GM19468 (cell line): Measurements from ENCODE around the gene BCR.

ENCODE experiments used
- ATAC-seq: cut with Tn5 transposase; IDR thresholded peaks from one replicate; pipeline ENCODE4 v1.9.1; 2021; ENCODE audit warnings: mild to moderate bottlenecking, moderate library complexity, moderate number of reproducible peaks; ENCODE audit not compliant: unreplicated experiment; ENCODE audit errors: extremely low read depth

Gene BCR

GRCh38 chr22:23239429-23239828, 59.1 kb downstream of the BCR start:
- ATAC-seq: no peak

GRCh38 chr22:23240639-23241389, 60.5 kb downstream of the BCR start:
- no peak for ATAC-seq

DNA sequence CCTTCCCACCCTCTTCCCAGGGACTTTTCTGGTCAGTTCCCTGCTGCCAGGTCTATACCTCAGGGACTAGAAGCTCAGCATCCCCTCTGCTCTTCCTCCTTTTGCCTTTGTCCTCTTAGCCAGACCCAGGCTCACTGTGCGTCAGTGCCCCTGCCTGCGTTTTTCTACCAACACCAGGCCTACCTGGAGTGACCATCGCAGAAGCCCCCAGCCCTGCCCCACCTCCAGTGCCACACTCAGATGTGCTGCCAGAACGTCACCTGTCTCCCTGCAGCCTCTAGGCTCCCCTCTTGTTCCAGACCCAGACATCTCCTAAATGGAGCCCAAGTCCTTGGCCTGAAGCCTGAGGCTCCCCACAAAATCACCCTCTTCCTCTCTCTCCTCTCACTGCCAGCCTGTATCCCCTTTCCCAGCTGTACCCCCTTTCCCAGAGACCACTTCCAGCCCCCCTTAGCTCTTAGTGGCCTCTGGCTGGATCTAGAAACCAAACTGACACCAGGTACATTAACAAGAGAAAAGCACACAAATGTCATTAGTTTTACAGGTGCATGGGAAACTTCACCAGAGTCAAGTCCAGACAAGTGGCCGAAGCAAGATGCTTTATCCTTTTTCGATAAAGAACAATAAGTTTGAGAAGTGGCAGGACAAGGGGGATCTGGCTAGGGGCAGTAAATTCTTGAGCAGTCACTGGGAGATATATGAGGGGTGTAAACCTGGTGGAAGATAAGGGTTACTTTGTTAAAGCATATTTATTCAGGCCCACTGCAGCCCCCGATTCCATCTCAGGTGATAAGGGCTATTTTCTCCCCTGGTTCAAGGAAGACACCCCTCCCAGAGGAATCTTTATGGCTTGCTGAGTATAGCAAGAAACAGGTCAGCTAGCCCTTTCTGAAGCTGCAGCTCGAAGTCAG, 61.5 kb downstream of the BCR start:
- no peak for ATAC-seq

DNA sequence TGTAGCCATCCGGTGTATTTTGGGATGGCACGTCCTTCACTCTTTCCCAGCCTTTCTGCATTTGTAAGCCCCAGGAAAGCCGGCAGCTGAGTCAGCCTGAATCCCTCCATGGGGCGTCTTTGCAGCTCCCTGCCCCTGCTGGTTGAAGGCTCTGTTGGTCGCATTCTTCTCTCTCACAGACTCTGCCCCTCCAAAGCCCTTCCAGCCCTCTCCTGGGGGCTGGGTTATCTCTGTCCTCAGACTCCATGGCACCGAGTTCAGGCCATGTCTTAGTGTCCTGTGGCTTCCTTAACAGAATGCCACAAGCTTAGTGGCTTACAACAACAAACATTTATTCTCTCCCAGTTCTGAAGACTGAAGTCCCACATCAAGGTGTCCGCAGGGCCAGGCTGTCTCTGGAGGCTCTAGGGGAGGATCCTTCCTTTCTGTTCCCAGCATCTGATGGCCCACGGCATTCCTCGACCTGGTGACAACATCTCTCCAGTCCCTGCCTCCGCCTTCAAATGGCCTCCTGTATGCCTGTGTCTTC, 62.2 kb downstream of the BCR start:
- no peak for ATAC-seq

GRCh38 chr22:23243006-23243573, 62.8 kb downstream of the BCR start:
- no peak for ATAC-seq

GRCh38 chr22:23243859-23244689, 63.8 kb downstream of the BCR start:
- ATAC-seq: no peak

DNA sequence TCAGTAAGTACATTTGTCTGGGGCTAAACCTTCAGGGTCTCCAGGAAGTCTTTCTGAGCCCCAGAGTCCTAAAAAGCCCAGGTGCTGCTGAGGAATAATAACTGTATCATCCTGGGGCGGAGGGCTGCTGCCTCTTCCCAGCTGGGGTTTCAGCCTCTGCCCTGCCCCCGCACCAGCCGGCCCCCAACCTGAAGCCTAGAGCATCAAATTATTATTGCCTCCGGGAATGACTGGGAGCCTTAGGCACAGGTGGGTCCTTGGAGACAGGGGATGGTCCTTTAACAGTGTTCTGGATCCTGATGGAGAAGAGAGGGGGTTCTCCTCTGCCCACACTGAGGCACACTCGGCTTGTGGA, 64.4 kb downstream of the BCR start:
- ATAC-seq: no peak

DNA sequence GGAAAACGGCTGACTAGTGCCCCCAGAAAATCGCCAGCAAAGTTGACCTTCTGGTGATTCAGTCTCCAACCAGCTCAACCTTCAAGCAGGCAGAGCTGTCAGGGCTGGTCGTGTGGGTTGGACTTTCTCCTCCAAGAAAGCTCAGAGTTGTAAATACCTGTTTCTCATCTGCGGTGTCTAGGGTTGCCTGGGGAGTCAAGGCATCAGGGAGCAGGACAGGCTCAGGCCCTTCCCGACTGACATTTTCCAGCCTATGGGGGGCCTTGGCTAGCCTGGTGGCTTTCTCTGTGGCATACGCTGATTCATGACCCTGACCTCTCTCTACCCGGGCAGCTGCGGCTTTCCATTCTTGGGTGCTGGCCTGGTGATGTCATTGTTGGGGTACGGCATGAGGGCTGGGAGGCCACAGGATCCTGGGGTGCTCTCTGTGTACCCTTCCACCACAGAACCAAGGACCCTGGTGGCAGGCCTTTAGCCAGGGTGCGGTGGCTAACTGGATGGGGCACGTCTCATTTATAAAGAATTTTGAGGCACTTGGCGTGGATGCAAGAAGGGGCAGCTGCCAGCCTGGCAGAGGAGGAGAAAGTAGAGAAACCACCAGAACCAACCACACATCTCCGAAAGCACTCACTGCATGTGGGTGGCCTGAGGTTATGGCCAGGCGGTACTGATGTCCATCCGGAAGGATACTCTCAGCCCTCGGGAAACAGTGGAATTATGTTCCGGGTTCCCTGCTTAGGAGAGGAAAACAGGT, 64.9 kb downstream of the BCR start:
- ATAC-seq: no peak

GRCh38 chr22:23245799-23246136, 65.5 kb downstream of the BCR start:
- no peak for ATAC-seq

DNA sequence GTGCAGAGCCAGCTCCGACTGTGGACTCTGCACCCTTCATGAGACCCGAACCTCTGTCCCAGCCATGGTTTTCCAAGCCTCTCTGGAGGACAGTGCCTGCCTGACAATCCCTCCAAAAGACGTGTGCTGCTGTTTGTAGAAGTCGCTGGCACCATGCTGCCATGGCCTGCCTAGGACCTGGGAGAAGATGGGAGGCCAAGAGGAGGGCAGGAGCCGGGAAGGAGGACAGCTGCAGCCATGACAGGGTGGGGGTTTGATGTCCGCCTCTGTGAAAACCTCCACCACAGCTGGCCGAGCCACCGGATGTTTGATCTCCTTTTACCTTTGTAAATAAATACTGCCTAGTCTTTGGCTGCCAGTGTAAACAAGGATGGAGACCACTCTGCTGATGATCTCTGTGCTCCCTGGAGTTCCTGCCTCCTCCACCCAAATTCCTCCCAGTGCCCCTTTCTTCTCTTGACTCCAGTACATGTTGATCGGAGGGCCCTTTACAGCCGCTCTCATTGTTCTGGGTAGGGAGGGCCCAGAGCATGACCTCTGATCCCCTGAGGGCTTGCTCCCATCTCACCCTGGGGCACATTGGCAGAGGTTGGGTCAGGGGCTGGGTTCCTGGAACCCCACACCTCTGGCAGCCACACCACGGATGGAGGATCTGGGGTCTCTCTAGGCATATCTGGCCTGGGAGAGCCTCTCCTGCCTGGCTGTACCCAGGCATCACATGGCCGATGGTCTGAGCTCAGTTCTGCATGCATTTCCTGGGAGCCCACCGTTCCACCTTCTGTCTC, 66.9 kb downstream of the BCR start:
- no peak for ATAC-seq

GRCh38 chr22:23248583-23248982, 68.3 kb downstream of the BCR start:
- no peak for ATAC-seq

DNA sequence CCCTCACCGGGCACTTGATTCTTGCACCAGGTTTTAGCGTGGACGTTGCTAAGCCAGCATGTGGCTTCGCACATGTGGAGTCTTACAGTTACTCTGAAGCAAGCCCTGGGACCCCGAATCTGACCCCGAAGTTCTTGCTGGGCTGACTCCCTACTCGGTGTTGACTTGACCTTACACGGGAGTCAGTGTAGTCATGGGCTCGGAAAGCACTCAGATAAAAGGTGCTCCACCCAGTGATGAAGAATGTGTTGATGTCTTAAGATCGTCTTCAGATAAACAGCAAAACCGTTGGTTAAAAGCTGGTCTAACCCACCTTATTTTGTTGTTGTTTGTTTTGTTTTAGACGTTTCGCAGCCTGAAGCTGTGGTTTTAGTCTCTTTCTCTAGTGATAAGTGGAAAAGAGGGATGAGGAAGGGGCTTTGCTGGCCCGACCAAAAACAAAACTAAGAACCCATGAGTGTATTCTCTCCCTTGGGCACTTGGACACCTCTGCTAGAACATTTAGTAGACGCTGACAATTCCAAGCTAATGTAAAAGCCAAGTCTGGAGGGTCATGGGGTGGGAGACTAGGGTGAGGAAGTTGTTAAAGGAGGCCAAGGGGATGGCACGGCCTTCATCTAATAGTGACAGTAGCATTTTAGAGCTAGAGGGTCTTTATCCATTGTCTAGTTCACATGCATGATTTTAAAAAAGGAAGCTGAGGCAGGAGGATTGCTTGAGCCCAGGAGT, 69.9 kb downstream of the BCR start:
- no peak for ATAC-seq

GRCh38 chr22:23250785-23251363, 70.6 kb downstream of the BCR start:
- ATAC-seq: no peak

- no peak for ATAC-seq
These were observed 71.3 kb downstream of the BCR start for GRCh38 chr22:23251445-23252093.

GRCh38 chr22:23253475-23254055, 73.3 kb downstream of the BCR start:
- no peak for ATAC-seq

DNA sequence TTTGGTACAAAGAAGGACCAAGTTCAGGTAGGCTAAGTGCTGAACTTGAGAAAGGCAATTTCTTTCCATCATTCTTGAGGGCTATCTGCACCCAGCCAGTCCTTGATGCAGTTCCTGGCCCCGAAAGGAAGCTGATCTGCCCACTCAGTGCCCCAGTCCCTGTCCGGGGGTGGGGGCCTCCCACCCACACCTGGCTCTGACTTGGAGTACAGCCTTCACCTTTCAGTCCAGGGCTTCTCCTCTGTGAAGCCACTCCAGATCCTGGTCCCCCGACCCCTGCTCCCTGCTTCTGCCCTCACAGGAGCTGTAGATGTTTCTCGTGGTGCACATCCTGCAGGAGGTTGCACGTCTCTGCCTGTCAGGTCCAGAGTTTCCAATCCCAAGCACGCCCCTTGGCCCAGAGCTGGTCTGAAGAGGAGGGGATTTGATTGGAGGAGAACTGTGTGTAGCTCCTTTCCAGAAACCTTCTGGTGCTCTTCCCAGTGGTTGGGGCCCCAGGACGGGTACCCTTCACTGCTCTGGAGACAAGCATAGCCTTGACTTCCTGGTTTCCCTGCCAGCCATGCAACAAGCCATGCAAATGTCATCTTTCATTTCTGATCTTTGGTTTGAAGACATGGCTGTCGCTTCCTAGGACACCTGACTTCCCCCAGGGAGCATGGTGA, 75.3 kb downstream of the BCR start:
- no peak for ATAC-seq
